Activated naive CD8-positive, alpha-beta T cell treated with anti-CD3 and anti-CD28 coated beads, Interleukin-2, amount 10 ng/mL, durations not matched to agents 7 days and 5 days (primary cell): ENCODE data around the gene MYL10. TPM values are rescaled to one million over a fixed set of nuclear protein-coding genes. Genes with fewer than 3 reads are reported as not detected.

Experiments
- ATAC-seq: fragments of 150-1000 bp; cut with Tn5 transposase; one replicate; pipeline ENCODE4 v1.10.0; 2021; ENCODE audit warnings: low read depth, moderate library complexity
- POLR2A ChIA-PET: fragments of 350-600 bp; sonication (Branson Sonifier 250); formaldehyde crosslinking; loops from one replicate; lab custom pipeline; 2021; ENCODE audit warnings: antibody characterized with exemption; lab: Charles Lee
- DNase-seq: peaks from one replicate; pipeline ENCODE4 v3.0.0; 2021
- H3K27ac Mint-ChIP-seq: one replicate; pipeline ENCODE4 v1.8.0; 2022; ENCODE audit warnings: mild to moderate bottlenecking, mixed read lengths
- H3K27me3 Mint-ChIP-seq: one replicate; pipeline ENCODE4 v1.8.0; 2022; ENCODE audit warnings: mild to moderate bottlenecking, moderate library complexity, mixed read lengths
- H3K36me3 Mint-ChIP-seq: one replicate; pipeline ENCODE4 v1.8.0; 2021; ENCODE audit warnings: mild to moderate bottlenecking, mixed read lengths
- H3K4me1 Mint-ChIP-seq: one replicate; pipeline ENCODE4 v1.8.0; 2021; ENCODE audit warnings: mixed read lengths
- H3K4me3 Mint-ChIP-seq: one replicate; pipeline ENCODE4 v1.8.0; 2022; ENCODE audit warnings: mild to moderate bottlenecking, moderate library complexity, mixed read lengths
- H3K9me3 Mint-ChIP-seq: one replicate; pipeline ENCODE4 v1.8.0; 2021; ENCODE audit warnings: mixed read lengths
- total RNA-seq, 2 experiments: library from RNA; stranded (reverse); gene quantifications; one replicate each; pipeline ENCODE4 v1.2.3, GENCODE V29; 2021

The MYL10 gene
- total RNA-seq, 2 experiments from 2014 or later: not detected

GRCh38 chr7:101636822-101637623, 7.9 kb upstream of the MYL10 start:
- Mint-ChIP-seq H3K27me3 (no peaks in the 10 kb centered on the region), H3K4me1 (no peaks in the 10 kb centered on the region), H3K27ac (no peak overlapping the region), H3K4me3 (no peak overlapping the region), H3K36me3 (no peaks in the 10 kb centered on the region), H3K9me3 (no peaks in the 10 kb centered on the region)
- no peak for ATAC-seq
- DNase-seq: no peak
- POLR2A ChIA-PET: no interaction called here

GRCh38 chr7:101635484-101635883, 6.4 kb upstream of the MYL10 start:
- POLR2A ChIA-PET: no interaction called here
- Mint-ChIP-seq H3K4me3 (no peak overlapping the region), H3K27me3 (peaks cover 4% of the 10 kb centered on the region), H3K9me3 (no peaks in the 10 kb centered on the region), H3K27ac (no peak overlapping the region), H3K36me3 (no peaks in the 10 kb centered on the region), H3K4me1 (no peaks in the 10 kb centered on the region)
- DNase-seq (no peak), ATAC-seq (no peak)

- H3K27ac Mint-ChIP-seq: no peak overlapping the region
- POLR2A ChIA-PET: no interaction called here
- H3K4me1 Mint-ChIP-seq: no peaks in the 10 kb centered on the region
- H3K4me3 Mint-ChIP-seq: no peak overlapping the region
- no peak for ATAC-seq
- peaks cover 4% of the 10 kb centered on the region for H3K27me3 Mint-ChIP-seq
- H3K36me3 Mint-ChIP-seq: no peaks in the 10 kb centered on the region
- H3K9me3 Mint-ChIP-seq: no peaks in the 10 kb centered on the region
- DNase-seq: no peak
Measured at GRCh38 chr7:101634196-101634717, 5.2 kb upstream of the MYL10 start.

GRCh38 chr7:101633511-101633910, 4.4 kb upstream of the MYL10 start:
- no peak overlapping the region for H3K27ac Mint-ChIP-seq
- no peak overlapping the region for H3K4me3 Mint-ChIP-seq
- no peaks in the 10 kb centered on the region for H3K4me1 Mint-ChIP-seq
- peaks cover 4% of the 10 kb centered on the region for H3K27me3 Mint-ChIP-seq
- ATAC-seq: no peak
- POLR2A ChIA-PET: no interaction called here
- DNase-seq: no peak
- no peaks in the 10 kb centered on the region for H3K36me3 Mint-ChIP-seq
- H3K9me3 Mint-ChIP-seq: no peaks in the 10 kb centered on the region

GRCh38 chr7:101632641-101633040, 3.5 kb upstream of the MYL10 start:
- ATAC-seq (no peak), DNase-seq (no peak)
- POLR2A ChIA-PET: no interaction called here
- H3K27me3 Mint-ChIP-seq: peaks cover 4% of the 10 kb centered on the region
- H3K9me3 Mint-ChIP-seq: no peaks in the 10 kb centered on the region
- H3K4me3 Mint-ChIP-seq: no peak overlapping the region
- H3K27ac Mint-ChIP-seq: no peak overlapping the region
- no peaks in the 10 kb centered on the region for H3K36me3 Mint-ChIP-seq
- no peaks in the 10 kb centered on the region for H3K4me1 Mint-ChIP-seq

- no peak for DNase-seq
- ATAC-seq: no peak
Measured at GRCh38 chr7:101631224-101631714, 2.2 kb upstream of the MYL10 start.

GRCh38 chr7:101630591-101630990, 1.5 kb upstream of the MYL10 start:
- POLR2A ChIA-PET: no interaction called here
- no peaks in the 10 kb centered on the region for H3K36me3 Mint-ChIP-seq
- ATAC-seq: no peak
- peaks cover 10% of the 10 kb centered on the region for H3K27me3 Mint-ChIP-seq
- no peak overlapping the region for H3K4me3 Mint-ChIP-seq
- H3K27ac Mint-ChIP-seq: no peak overlapping the region
- H3K9me3 Mint-ChIP-seq: no peaks in the 10 kb centered on the region
- no peak for DNase-seq
- no peaks in the 10 kb centered on the region for H3K4me1 Mint-ChIP-seq

More at GRCh38 chr7:101631224-101631714, 2.2 kb upstream of the MYL10 start:
- Mint-ChIP-seq H3K36me3 (no peaks in the 10 kb centered on the region), H3K4me1 (no peaks in the 10 kb centered on the region), H3K27ac (peak overlapping the region; percentile 45), H3K9me3 (no peaks in the 10 kb centered on the region), H3K4me3 (no peak overlapping the region), H3K27me3 (peaks cover 4% of the 10 kb centered on the region)
- POLR2A ChIA-PET: no interaction called here

- H3K27me3 Mint-ChIP-seq: peaks cover 18% of the 10 kb centered on the region
- H3K4me3 Mint-ChIP-seq: no peak overlapping the region
- no peaks in the 10 kb centered on the region for H3K36me3 Mint-ChIP-seq
- ATAC-seq (no peak), DNase-seq (no peak)
- no peak overlapping the region for H3K27ac Mint-ChIP-seq
- no peaks in the 10 kb centered on the region for H3K9me3 Mint-ChIP-seq
- H3K4me1 Mint-ChIP-seq: no peaks in the 10 kb centered on the region
- POLR2A ChIA-PET: no interaction called here
Measured at GRCh38 chr7:101628522-101628921, 574 bp downstream of the MYL10 start.

GRCh38 chr7:101626758-101627157, 2.3 kb downstream of the MYL10 start:
- no peaks in the 10 kb centered on the region for H3K9me3 Mint-ChIP-seq
- ATAC-seq (no peak), DNase-seq (no peak)
- POLR2A ChIA-PET: no interaction called here
- no peaks in the 10 kb centered on the region for H3K4me1 Mint-ChIP-seq
- no peaks in the 10 kb centered on the region for H3K36me3 Mint-ChIP-seq
- H3K27me3 Mint-ChIP-seq: peaks cover 17% of the 10 kb centered on the region
- no peak overlapping the region for H3K4me3 Mint-ChIP-seq
- no peak overlapping the region for H3K27ac Mint-ChIP-seq

- DNase-seq (no peak), ATAC-seq (no peak)
- Mint-ChIP-seq H3K27me3 (peaks cover 14% of the 10 kb centered on the region), H3K27ac (no peak overlapping the region), H3K4me3 (no peak overlapping the region), H3K9me3 (no peaks in the 10 kb centered on the region), H3K36me3 (no peaks in the 10 kb centered on the region), H3K4me1 (no peaks in the 10 kb centered on the region)
- POLR2A ChIA-PET: no interaction called here
Measured at GRCh38 chr7:101626069-101626671, 2.9 kb downstream of the MYL10 start.

GRCh38 chr7:101625031-101625791, 3.9 kb downstream of the MYL10 start:
- no peak overlapping the region for H3K27ac Mint-ChIP-seq
- H3K9me3 Mint-ChIP-seq: no peaks in the 10 kb centered on the region
- H3K4me1 Mint-ChIP-seq: no peaks in the 10 kb centered on the region
- ATAC-seq (no peak), DNase-seq (no peak)
- POLR2A ChIA-PET: no interaction called here
- H3K36me3 Mint-ChIP-seq: no peaks in the 10 kb centered on the region
- H3K4me3 Mint-ChIP-seq: no peak overlapping the region
- H3K27me3 Mint-ChIP-seq: peaks cover 14% of the 10 kb centered on the region

- Mint-ChIP-seq H3K4me1 (no peaks in the 10 kb centered on the region), H3K36me3 (no peaks in the 10 kb centered on the region), H3K27me3 (peaks cover 14% of the 10 kb centered on the region), H3K27ac (no peak overlapping the region), H3K4me3 (no peak overlapping the region), H3K9me3 (no peaks in the 10 kb centered on the region)
- no peak for DNase-seq
- no peak for ATAC-seq
- POLR2A ChIA-PET: no interaction called here
Measured at GRCh38 chr7:101624246-101625001, 4.7 kb downstream of the MYL10 start.
